Astrocyte of the spinal cord (primary cell): ENCODE results near the gene CCDC160.

Experiments
- DNase-seq: peaks from one replicate; pipeline ENCODE4 v3.0.0; 2011; ENCODE audit warnings: low read depth, low spot score
- H3K4me3 ChIP-seq: 2 replicates; pipeline ENCODE4 v1.5.1; 2011; ENCODE audit warnings: low read depth, mild to moderate bottlenecking, low read length, moderate library complexity
- in situ Hi-C: cut with HindIII; loops from 2 replicates; pipeline ENCODE4 v1.10.0; 2017; ENCODE audit warnings: low sequenced_read_pairs
- TF ChIP-seq, protein P1 (sequence below): IDR thresholded peaks from 2 replicates; pipeline ENCODE4 v1.5.1; 2012; ENCODE audit warnings: low read depth, mild to moderate bottlenecking, low read length, inconsistent platforms

Gene CCDC160

DNA sequence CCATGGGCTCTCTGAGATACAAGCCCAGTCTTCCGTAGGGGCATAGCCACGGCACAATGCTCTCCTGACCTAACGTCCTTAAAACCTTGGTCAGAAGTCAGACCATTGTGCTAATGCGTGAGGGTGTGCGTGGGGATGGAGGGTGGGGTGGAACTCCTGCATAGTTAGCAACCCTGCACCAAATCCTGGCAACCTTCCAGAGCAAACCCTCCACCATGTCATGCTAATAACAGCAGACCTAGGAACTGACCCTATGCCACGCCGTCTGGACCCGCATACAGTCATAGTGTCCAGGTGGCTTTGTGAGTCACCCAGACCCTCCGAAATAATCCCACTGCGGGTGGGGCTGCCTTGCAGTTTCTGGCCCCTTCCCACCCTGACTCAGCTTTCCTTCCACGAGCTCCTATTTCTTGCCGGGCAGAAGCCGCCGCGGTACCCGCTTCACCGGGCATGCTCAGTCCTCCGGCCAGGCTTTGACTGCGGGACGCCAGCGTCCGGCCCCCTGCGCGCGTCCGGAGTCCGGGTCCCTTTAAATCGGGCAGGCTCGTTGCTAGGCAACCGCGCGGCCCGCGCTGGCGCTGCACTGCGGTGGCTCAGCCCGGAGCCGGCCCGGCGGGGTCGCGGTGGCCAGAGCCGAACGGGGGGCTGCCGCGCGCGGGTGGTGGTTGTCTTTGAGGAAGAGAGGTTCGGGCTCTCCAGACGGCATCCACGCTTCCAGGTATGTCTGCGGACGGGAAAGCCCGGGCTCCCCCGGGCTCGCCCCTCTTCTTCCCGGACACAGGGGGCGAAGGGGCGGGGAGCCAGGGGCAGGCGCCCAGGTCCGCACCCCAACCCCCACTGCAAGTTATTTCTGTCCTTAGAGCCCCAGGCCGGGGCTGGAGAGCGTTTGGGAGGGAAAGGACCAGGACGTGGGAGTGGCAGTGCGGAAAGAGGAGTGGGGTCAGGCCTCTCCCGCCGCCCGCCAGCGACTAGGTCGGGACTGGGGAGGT lies at the start of gene CCDC160:
CCDC160 (plus strand) TSS at position 557 of the 989 bp plus-strand sequence. CDS start 7,619 bp downstream, outside the sequence.
- peak; percentile 23 for DNase-seq
- in situ Hi-C loops, result no loop called here
- TF ChIP-seq, protein P1, sequence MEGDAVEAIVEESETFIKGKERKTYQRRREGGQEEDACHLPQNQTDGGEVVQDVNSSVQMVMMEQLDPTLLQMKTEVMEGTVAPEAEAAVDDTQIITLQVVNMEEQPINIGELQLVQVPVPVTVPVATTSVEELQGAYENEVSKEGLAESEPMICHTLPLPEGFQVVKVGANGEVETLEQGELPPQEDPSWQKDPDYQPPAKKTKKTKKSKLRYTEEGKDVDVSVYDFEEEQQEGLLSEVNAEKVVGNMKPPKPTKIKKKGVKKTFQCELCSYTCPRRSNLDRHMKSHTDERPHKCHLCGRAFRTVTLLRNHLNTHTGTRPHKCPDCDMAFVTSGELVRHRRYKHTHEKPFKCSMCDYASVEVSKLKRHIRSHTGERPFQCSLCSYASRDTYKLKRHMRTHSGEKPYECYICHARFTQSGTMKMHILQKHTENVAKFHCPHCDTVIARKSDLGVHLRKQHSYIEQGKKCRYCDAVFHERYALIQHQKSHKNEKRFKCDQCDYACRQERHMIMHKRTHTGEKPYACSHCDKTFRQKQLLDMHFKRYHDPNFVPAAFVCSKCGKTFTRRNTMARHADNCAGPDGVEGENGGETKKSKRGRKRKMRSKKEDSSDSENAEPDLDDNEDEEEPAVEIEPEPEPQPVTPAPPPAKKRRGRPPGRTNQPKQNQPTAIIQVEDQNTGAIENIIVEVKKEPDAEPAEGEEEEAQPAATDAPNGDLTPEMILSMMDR, result no peak
- peak within 1 kb of the TSS; percentile 51 for H3K4me3 ChIP-seq

DNA sequence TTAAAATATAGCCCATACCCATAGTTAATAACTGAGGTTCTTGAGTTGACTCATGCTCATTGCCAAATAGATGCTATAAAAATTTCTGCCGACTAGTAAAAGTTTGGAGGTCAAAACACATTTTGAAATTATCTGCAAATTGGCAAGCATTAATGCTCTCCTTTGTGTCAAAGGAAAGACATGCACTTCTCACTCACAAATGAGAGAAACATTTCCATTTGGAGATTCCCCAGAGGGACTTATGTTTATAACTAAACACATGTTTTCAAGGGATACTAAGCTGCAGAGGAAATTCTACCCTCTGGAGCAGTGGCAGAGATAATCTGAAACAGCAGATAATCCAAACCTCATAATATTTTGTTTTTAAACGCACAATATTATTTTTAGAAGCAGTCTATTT lies 45.7 kb upstream of the CCDC160 start:
- DNase-seq, result no peak
- H3K4me3 ChIP-seq, result no peak overlapping the region
- TF ChIP-seq, protein P1, result no peak
- in situ Hi-C loops, result no loop called here

DNA sequence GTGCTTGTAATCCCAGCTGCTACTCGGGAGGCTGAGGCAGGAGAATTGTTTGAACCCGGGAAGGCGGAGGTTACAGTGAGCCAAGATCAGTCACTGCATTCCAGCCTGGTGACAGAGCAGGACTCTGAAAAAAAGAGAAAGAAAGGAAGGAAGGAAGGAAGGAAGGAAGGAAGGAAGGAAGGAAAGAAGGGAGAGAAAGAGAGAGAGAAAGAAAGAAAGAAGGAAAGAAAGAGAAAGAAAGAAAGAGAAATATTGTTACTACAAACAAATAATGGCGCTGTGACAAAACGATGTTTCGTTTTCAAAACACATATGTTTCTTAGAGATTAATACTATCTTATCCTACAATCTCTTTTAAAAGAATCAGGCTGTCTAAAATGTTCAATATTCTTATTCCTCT lies 42.1 kb upstream of the CCDC160 start:
- H3K4me3 ChIP-seq, result no peak overlapping the region
- in situ Hi-C loops, result no loop called here
- DNase-seq, result no peak
- TF ChIP-seq, protein P1, result no peak

DNA sequence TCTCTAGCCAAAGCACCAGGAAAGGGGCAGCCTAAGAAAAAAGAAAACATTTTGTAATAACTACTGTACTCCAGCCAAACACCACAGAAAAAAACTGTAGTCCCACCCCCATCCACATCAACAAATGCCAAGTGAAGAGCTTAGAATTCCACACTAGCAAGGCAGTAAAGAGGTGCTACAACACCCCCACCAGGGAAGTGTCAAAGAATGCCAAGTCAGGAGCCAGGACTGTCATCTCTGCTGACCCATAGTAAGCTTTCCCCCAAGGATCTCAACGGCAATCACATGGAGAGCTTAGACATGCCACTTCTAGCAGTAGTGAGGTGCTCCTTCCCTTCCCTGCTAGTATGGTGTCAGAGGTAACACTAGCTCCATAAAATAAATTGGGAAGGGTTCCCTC lies 34.4 kb upstream of the CCDC160 start:
- TF ChIP-seq, protein P1, result no peak
- H3K4me3 ChIP-seq, result no peak overlapping the region
- in situ Hi-C loops, result no loop called here
- DNase-seq, result no peak

DNA sequence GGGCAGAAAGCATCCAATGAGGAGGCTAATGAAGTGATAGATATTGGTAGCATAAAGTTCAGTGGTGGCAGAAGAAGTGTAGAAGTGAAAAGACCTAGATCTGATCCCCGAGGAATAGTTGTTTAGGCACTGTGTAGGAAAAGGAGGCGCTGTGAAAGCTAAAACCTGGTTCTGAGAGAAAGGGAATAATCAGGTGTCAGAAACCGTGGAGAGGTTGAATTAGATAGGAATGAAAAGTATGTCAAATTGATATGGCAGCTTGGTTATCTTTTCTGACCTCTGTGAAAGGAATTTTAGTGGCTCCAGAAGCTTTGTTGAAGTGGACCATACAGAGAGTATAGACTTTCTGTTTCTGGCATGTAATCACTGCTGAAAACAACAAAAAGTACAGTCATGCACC lies 30.8 kb upstream of the CCDC160 start:
- no peak for DNase-seq
- TF ChIP-seq, protein P1, result no peak
- no peak overlapping the region for H3K4me3 ChIP-seq
- in situ Hi-C loops, result no loop called here

DNA sequence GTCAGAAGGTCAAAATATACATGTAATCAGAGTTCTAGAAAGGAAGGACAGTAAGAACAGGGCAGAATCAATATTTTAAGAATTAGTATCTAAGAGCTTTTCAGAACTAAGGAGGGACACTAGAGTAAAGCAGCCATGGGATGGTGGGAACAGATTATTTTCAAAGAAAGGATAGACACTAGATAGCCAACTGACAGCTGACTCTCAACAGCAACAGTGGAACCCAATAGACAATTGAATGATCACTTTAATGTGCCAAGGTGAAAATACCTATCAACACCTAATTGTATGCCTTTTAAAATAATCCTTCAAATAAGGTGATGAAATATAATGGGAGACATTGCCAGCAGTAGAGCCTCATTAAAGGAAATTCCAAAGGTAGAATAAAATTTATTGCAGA lies 26.5 kb upstream of the CCDC160 start:
- in situ Hi-C loops, result no loop called here
- H3K4me3 ChIP-seq, result no peak overlapping the region
- TF ChIP-seq, protein P1, result no peak
- no peak for DNase-seq
